Activated CD4-positive, alpha-beta T cell treated with anti-CD3 and anti-CD28 coated beads, Interleukin-2, amount 50 U/mL, for 48 hours (primary cell): ENCODE results near the gene EFNA4.
A peak's percentile ranks its signal among the peaks of the same experiment; 100 is the strongest.

ENCODE experiments used
- DNase-seq, 2 experiments: peaks; one replicate each; pipeline ENCODE4 v3.0.0-alpha.2; 2020

The EFNA4 gene

GRCh38 chr1:155034318-155035208 lies 29.0 kb upstream of the EFNA4 start:
- DNase-seq = no peak

- no peak for DNase-seq
These were observed 27.6 kb upstream of the EFNA4 start for GRCh38 chr1:155035936-155036335.

GRCh38 chr1:155037043-155037442 lies 26.5 kb upstream of the EFNA4 start:
- DNase-seq = no peak

GRCh38 chr1:155037851-155038441 lies 25.6 kb upstream of the EFNA4 start:
- no peak for DNase-seq

GRCh38 chr1:155038602-155039307 lies 24.8 kb upstream of the EFNA4 start:
- no peak for DNase-seq

GRCh38 chr1:155039308-155039669 lies 24.3 kb upstream of the EFNA4 start:
- no peak for DNase-seq

GRCh38 chr1:155040358-155041093 lies 23.0 kb upstream of the EFNA4 start:
- DNase-seq = no peak

- no peak for DNase-seq
These were observed 20.8 kb upstream of the EFNA4 start for GRCh38 chr1:155042789-155043188.

GRCh38 chr1:155043301-155043702 lies 20.2 kb upstream of the EFNA4 start:
- no peak for DNase-seq

GRCh38 chr1:155043793-155044192 lies 19.7 kb upstream of the EFNA4 start:
- DNase-seq = no peak

- no peak for DNase-seq
These were observed 19.2 kb upstream of the EFNA4 start for GRCh38 chr1:155044365-155044764.

GRCh38 chr1:155044812-155045657 lies 18.5 kb upstream of the EFNA4 start:
- DNase-seq = peak; percentile 61 to 72

- no peak for DNase-seq
These were observed 14.8 kb upstream of the EFNA4 start for GRCh38 chr1:155048449-155049334.

GRCh38 chr1:155049651-155050559 lies 13.6 kb upstream of the EFNA4 start:
- DNase-seq = no peak

GRCh38 chr1:155050560-155051341 lies 12.8 kb upstream of the EFNA4 start, which contains the start of gene ADAM15:
Gene ADAM15 (plus strand): TSS chr1:155051316. CDS start chr1:155051387, 71 bp downstream.
- DNase-seq = peak; percentile 84

GRCh38 chr1:155051342-155051776 lies 12.2 kb upstream of the EFNA4 start:
- DNase-seq = no peak

- DNase-seq = peak; percentile 46 to 52
These were observed 11.7 kb upstream of the EFNA4 start for GRCh38 chr1:155051777-155052398.
